HepG2 (cell line): ENCODE results near the gene KRTCAP2. TPM values are rescaled to one million over a fixed set of nuclear protein-coding genes. Genes with fewer than 3 reads are reported as not detected.

Experiments used
- ATF5 ChIP-seq: sonication (generic); formaldehyde crosslinking; IDR thresholded peaks from 2 replicates; pipeline ENCODE4 v1.4.0; 2020; ENCODE audit warnings: mild to moderate bottlenecking, low read depth, missing genetic modification reagents
- CBX1 ChIP-seq: IDR thresholded peaks from one replicate; pipeline ENCODE4 v1.6.1; 2016; ENCODE audit warnings: antibody characterized with exemption, low read depth
- EHMT2 ChIP-seq: fragments of 200-600 bp; sonication (generic); IDR thresholded peaks from 2 replicates; pipeline ENCODE4 v1.7.0; 2017; ENCODE audit warnings: antibody characterized with exemption, low read depth, low read length, borderline replicate concordance
- ETV5 ChIP-seq: IDR thresholded peaks from 2 replicates; pipeline ENCODE4 v1.6.1; 2018; ENCODE audit warnings: missing biosample characterization, missing genetic modification reagents, inconsistent platforms, borderline replicate concordance
- HDAC1 ChIP-seq: sonication (generic); formaldehyde crosslinking; IDR thresholded peaks from 2 replicates; pipeline ENCODE4 v1.5.1; 2020; ENCODE audit warnings: mild to moderate bottlenecking, missing genetic modification reagents
- HHEX ChIP-seq: IDR thresholded peaks from 2 replicates; pipeline ENCODE4 v1.6.1; 2016; ENCODE audit warnings: control low read depth
- HNRNPL ChIP-seq: fragments of 200-400 bp; formaldehyde crosslinking; IDR thresholded peaks from 2 replicates; pipeline ENCODE4 v1.6.1; 2017; ENCODE audit warnings: mild to moderate bottlenecking, low read depth, low read length
- HNRNPLL ChIP-seq: fragments of 200-400 bp; formaldehyde crosslinking; IDR thresholded peaks from 2 replicates; pipeline ENCODE4 v1.6.1; 2017; ENCODE audit warnings: mild to moderate bottlenecking, low read depth, low read length; ENCODE audit not compliant: poor library complexity, severe bottlenecking
- MAFK ChIP-seq, 2 experiments: IDR thresholded peaks in 1 of 2; conservative IDR thresholded peaks in 1 of 2; 2 replicates each; pipeline ENCODE4 v1.6.1; 2011; ENCODE audit warnings: improper control_type of control experiment in 2 of 2, low read length in 2 of 2
- MLLT10 ChIP-seq: sonication (generic); formaldehyde crosslinking; IDR thresholded peaks from 2 replicates; pipeline ENCODE4 v1.4.0; 2020; ENCODE audit warnings: missing genetic modification reagents
- RFX3 ChIP-seq: IDR thresholded peaks from 2 replicates; pipeline ENCODE4 v1.6.1; 2016; ENCODE audit warnings: missing biosample characterization, missing genetic modification reagents
- TBX2 ChIP-seq: sonication (generic); formaldehyde crosslinking; IDR thresholded peaks from 2 replicates; pipeline ENCODE4 v1.5.0; 2020; ENCODE audit warnings: missing genetic modification reagents, mild to moderate bottlenecking, borderline replicate concordance
- XRCC5 ChIP-seq: fragments of 200-400 bp; formaldehyde crosslinking; optimal IDR thresholded peaks from 2 replicates; pipeline ENCODE3; 2017; ENCODE audit warnings: mild to moderate bottlenecking, low read length
- ZBTB7B ChIP-seq: sonication (generic); formaldehyde crosslinking; IDR thresholded peaks from 2 replicates; pipeline ENCODE4 v1.4.0; 2020; ENCODE audit warnings: missing genetic modification reagents
- ZFP91 ChIP-seq: sonication (generic); formaldehyde crosslinking; IDR thresholded peaks from 2 replicates; pipeline ENCODE4 v1.9.0; 2022; ENCODE audit warnings: missing genetic modification reagents, mild to moderate bottlenecking, borderline replicate concordance
- ZNF12 ChIP-seq: sonication (generic); formaldehyde crosslinking; IDR thresholded peaks from 2 replicates; pipeline ENCODE4 v1.5.0; 2020; ENCODE audit warnings: missing genetic modification reagents
- ZNF563 ChIP-seq: sonication (generic); formaldehyde crosslinking; IDR thresholded peaks from 2 replicates; pipeline ENCODE4 v1.8.0; 2022; ENCODE audit warnings: mild to moderate bottlenecking, moderate library complexity, missing genetic modification reagents
- ZNF572 ChIP-seq: sonication (generic); formaldehyde crosslinking; IDR thresholded peaks from 2 replicates; pipeline ENCODE4 v1.5.1; 2020; ENCODE audit warnings: mild to moderate bottlenecking, missing genetic modification reagents
- ZNF674 ChIP-seq: sonication (generic); formaldehyde crosslinking; IDR thresholded peaks from 2 replicates; pipeline ENCODE4 v1.5.0; 2020; ENCODE audit warnings: low read depth, mild to moderate bottlenecking, missing genetic modification reagents
- ZNF687 ChIP-seq: sonication (generic); formaldehyde crosslinking; IDR thresholded peaks from 2 replicates; pipeline ENCODE4 v1.5.1; 2020; ENCODE audit warnings: mild to moderate bottlenecking, missing genetic modification reagents, moderate library complexity
- polyA plus RNA-seq, 8 experiments: library from polyadenylated mRNA; depleted of rRNA in 3 of 8; stranded (reverse) in 7 of 8; unstranded in 1 of 8; fragments of >200 nt; fragmentation: Illumina TruSeq in 4 of 8; extraction: Trizol in 4 of 8; gene quantifications; 2 replicates each; pipeline versions ENCODE4 v1.2.1 to v1.2.3, GENCODE V29; 2011 to 2016; ENCODE audit warnings: low read depth in 4 of 8, missing spikeins in 1 of 8, mixed read lengths in 1 of 8; ENCODE audit not compliant: insufficient read depth in 1 of 8
- total RNA-seq, 5 experiments: library from RNA; depleted of rRNA; stranded (reverse); fragments of >200 nt; fragmentation: Illumina TruSeq; extraction: Trizol; gene quantifications; 2 replicates each; pipeline ENCODE4 v1.2.3, GENCODE V29; 2016; ENCODE audit warnings: low read depth in 1 of 5
- TF ChIP-seq, protein P1 (sequence below): sonication (generic); formaldehyde crosslinking; IDR thresholded peaks from 2 replicates; pipeline ENCODE4 v1.8.0; 2022; ENCODE audit warnings: low read depth, missing genetic modification reagents

The KRTCAP2 gene
- total and polyA plus RNA-seq, 2 of the 13 experiments (the other 11 are each of a cell fraction or from before 2014, with no cell fraction given) = 77.3 to 79.4 TPM

- TF ChIP-seq CBX1 = no peak
- TF ChIP-seq, protein P1, sequence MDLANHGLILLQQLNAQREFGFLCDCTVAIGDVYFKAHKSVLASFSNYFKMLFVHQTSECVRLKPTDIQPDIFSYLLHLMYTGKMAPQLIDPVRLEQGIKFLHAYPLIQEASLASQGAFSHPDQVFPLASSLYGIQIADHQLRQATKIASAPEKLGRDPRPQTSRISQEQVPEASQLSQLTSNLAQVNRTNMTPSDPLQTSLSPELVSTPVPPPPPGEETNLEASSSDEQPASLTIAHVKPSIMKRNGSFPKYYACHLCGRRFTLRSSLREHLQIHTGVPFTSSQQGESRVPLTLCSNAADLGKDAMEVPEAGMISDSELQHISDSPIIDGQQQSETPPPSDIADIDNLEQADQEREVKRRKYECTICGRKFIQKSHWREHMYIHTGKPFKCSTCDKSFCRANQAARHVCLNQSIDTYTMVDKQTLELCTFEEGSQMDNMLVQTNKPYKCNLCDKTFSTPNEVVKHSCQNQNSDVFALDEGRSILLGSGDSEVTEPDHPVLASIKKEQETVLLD (CRISPR knock-in tag) = no peak
- no peak for TF ChIP-seq MLLT10 (CRISPR knock-in tag)
- TF ChIP-seq ZFP91 (CRISPR knock-in tag) = 0 out of 2 replicates have a peak, but pooled peaks have one; percentile 15
- TF ChIP-seq HDAC1 = no peak
- no peak for TF ChIP-seq ZNF12 (CRISPR knock-in tag)
- TF ChIP-seq ZNF687 (CRISPR knock-in tag) = peak; percentile 21; the same call in 1 of the 2 replicates
- no peak for TF ChIP-seq ZNF563
- no peak for TF ChIP-seq XRCC5
- TF ChIP-seq ZBTB7B (CRISPR knock-in tag) = no peak
- TF ChIP-seq TBX2 (CRISPR knock-in tag) = peak; percentile 55
- no peak for TF ChIP-seq MAFK (conservative IDR thresholded peaks at IDR 0.05 in 1 of 2, IDR thresholded peaks at IDR 0.05 in 1 of 2; ENCODE audit: low read length in 2 of 2)
- TF ChIP-seq RFX3 = no peak
- TF ChIP-seq HNRNPLL = no peak
- no peak for TF ChIP-seq ZNF674 (CRISPR knock-in tag)
- TF ChIP-seq ZNF572 (CRISPR knock-in tag) = no peak
- TF ChIP-seq ETV5 = peak; percentile 40; the same call in 1 of the 2 replicates
- TF ChIP-seq ATF5 (CRISPR knock-in tag) = no peak
- peak; percentile 79; the same call in 1 of the 2 replicates for TF ChIP-seq HNRNPL
- peak; percentile 85 for TF ChIP-seq HHEX
- no peak for TF ChIP-seq EHMT2
Observed at GRCh38 chr1:155184835-155185782, 12.0 kb upstream of the KRTCAP2 start (continued).
